Measurements from ENCODE around the gene RAPGEF2. TPM values are rescaled to one million over a fixed set of nuclear protein-coding genes. Genes with fewer than 3 reads are reported as not detected.

The RAPGEF2 gene
- total and polyA plus RNA-seq, 2 experiments from 2014 or later: 8.4 to 79.3 TPM

DNA sequence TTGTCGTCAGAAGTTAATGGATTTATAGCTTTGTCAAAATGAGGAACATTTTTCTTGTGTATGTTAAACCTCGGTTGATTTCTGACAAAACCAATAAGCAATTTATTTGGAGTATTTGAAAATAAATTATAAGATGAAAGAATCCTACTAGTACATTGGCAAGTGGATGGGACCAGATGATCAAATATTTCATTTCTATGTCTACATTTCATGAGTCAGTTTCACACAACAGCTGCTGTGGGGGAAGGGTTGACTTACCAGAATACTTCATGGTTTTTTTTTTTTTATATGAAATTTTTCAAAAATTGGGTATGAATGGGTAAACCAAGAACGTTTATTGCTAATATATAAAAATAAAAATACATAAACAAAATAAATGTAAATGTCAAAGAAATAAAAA, 39.4 kb downstream of the RAPGEF2 start:
- H3K9me3 ChIP-seq (ENCODE audit: low read depth): no peaks in the 10 kb centered on the region
- peaks cover 9% of the 10 kb centered on the region for H3K4me1 ChIP-seq (ENCODE audit: insufficient read depth)
- H4K20me1 ChIP-seq (ENCODE audit: insufficient read depth, poor library complexity, severe bottlenecking): peaks cover 61% of the 10 kb centered on the region
- no peak overlapping the region for H3K4me3 ChIP-seq
- TF ChIP-seq EZH2phosphoT487 (IDR thresholded peaks at IDR 0.05; ENCODE audit: low read depth, severe bottlenecking, unreplicated experiment) (no peak), EZH2 (IDR thresholded peaks at IDR 0.05; ENCODE audit: borderline replicate concordance) (no peak)
- TF ChIP-seq, protein P1, sequence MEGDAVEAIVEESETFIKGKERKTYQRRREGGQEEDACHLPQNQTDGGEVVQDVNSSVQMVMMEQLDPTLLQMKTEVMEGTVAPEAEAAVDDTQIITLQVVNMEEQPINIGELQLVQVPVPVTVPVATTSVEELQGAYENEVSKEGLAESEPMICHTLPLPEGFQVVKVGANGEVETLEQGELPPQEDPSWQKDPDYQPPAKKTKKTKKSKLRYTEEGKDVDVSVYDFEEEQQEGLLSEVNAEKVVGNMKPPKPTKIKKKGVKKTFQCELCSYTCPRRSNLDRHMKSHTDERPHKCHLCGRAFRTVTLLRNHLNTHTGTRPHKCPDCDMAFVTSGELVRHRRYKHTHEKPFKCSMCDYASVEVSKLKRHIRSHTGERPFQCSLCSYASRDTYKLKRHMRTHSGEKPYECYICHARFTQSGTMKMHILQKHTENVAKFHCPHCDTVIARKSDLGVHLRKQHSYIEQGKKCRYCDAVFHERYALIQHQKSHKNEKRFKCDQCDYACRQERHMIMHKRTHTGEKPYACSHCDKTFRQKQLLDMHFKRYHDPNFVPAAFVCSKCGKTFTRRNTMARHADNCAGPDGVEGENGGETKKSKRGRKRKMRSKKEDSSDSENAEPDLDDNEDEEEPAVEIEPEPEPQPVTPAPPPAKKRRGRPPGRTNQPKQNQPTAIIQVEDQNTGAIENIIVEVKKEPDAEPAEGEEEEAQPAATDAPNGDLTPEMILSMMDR (IDR thresholded peaks at IDR 0.05; ENCODE audit: poor library complexity): no peak
- H3K27me3 ChIP-seq: no peaks in the 10 kb centered on the region
- no peak overlapping the region for H3K27ac ChIP-seq
- H2AFZ ChIP-seq: no peak overlapping the region
- H3K36me3 ChIP-seq (replicated peaks; ENCODE audit: insufficient read depth, low read depth): no peaks in the 10 kb centered on the region
- H3K4me2 ChIP-seq: no peak overlapping the region
- no peaks in the 10 kb centered on the region for H3K9me2 ChIP-seq (replicated peaks; ENCODE audit: insufficient read depth)
- no peak for DNase-seq (ENCODE audit: low spot score)
- 86% methylated on average over 3 of the region's 3 CpGs for WGBS (ENCODE audit: low lambda C conversion rate, missing lambda C conversion rate)
- peaks cover 100% of the 10 kb centered on the region for H3K79me2 ChIP-seq

DNA sequence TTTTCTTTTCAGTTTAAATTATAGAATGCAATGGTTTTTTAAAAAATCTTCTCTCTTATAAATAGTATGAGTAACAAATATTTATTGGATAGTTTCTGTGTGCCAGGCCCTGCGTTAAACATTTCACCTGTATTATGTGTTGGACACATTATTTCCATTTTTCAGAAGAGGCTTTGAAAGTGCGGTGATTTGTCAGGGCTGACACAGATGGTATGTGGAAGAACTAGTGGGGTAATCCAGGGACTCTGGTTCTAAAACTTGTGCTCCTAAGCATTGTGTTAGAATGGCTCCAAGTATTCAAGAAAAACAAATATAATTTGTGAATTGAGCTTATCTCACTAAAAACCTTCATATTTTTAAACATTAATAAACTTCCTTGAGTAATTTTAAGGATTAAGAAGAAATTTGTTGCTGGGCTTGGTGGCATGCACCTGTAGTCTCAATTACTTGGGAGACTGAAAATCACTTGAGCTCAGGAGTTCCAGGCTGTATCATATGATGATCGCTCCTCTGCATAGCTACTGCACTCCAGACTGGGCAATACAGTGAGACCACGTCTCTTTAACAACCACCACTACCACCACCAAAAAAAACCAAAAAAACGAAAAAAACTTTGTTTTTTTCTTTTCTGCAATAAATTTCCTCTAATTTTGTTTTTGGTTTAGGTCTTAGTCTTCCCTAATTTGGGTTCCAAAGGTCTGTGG, 40.0 kb downstream of the RAPGEF2 start:
- Histone ChIP-seq H3K27ac (no peak overlapping the region), H3K4me3 (no peak overlapping the region), H3K4me1 (ENCODE audit: insufficient read depth) (peaks cover 9% of the 10 kb centered on the region), H4K20me1 (ENCODE audit: insufficient read depth, poor library complexity, severe bottlenecking) (peaks cover 56% of the 10 kb centered on the region), H3K9me2 (replicated peaks; ENCODE audit: insufficient read depth) (no peaks in the 10 kb centered on the region), H2AFZ (no peak overlapping the region), H3K4me2 (no peak overlapping the region), H3K9me3 (ENCODE audit: low read depth) (no peaks in the 10 kb centered on the region), H3K27me3 (no peaks in the 10 kb centered on the region), H3K36me3 (replicated peaks; ENCODE audit: insufficient read depth, low read depth) (no peaks in the 10 kb centered on the region), H3K79me2 (peaks cover 98% of the 10 kb centered on the region)
- WGBS (ENCODE audit: low lambda C conversion rate, missing lambda C conversion rate): 86% methylated on average over 5 of the region's 5 CpGs
- TF ChIP-seq EZH2phosphoT487 (IDR thresholded peaks at IDR 0.05; ENCODE audit: low read depth, severe bottlenecking, unreplicated experiment): no peak
- no peak for TF ChIP-seq EZH2 (IDR thresholded peaks at IDR 0.05; ENCODE audit: borderline replicate concordance)
- TF ChIP-seq, protein P1 (IDR thresholded peaks at IDR 0.05; ENCODE audit: poor library complexity): no peak
- no peak for DNase-seq (ENCODE audit: low spot score)

DNA sequence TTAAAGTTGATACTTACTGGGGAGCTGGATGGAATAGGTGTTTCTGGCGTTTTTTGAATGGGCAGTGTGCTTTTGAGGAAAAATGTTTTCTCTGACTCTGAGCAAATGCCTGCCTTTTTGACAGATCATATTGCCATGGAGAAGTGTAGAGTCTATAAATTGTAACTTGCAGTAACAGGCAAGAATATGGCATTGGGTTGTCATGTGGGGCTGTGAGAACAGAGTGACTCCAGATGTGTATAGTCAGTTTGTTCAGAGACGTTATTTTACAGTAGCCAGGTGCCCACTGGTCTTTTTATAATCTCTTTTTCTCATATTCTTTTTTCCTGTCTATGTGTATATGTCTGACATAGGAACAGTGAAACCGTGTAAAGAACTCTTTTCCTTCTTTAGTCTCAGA, 40.8 kb downstream of the RAPGEF2 start:
- H3K9me2 ChIP-seq (replicated peaks; ENCODE audit: insufficient read depth): no peaks in the 10 kb centered on the region
- no peak for DNase-seq (ENCODE audit: low spot score)
- no peaks in the 10 kb centered on the region for H3K36me3 ChIP-seq (replicated peaks; ENCODE audit: insufficient read depth, low read depth)
- H3K79me2 ChIP-seq: peaks cover 98% of the 10 kb centered on the region
- H3K27me3 ChIP-seq: no peaks in the 10 kb centered on the region
- WGBS (ENCODE audit: low lambda C conversion rate, missing lambda C conversion rate): 67% methylated on average over 3 of the region's 3 CpGs
- no peak overlapping the region for H2AFZ ChIP-seq
- peaks cover 9% of the 10 kb centered on the region for H3K4me1 ChIP-seq (ENCODE audit: insufficient read depth)
- H3K4me3 ChIP-seq: no peak overlapping the region
- no peaks in the 10 kb centered on the region for H3K9me3 ChIP-seq (ENCODE audit: low read depth)
- TF ChIP-seq, protein P1 (IDR thresholded peaks at IDR 0.05; ENCODE audit: poor library complexity): no peak
- TF ChIP-seq EZH2phosphoT487 (IDR thresholded peaks at IDR 0.05; ENCODE audit: low read depth, severe bottlenecking, unreplicated experiment): no peak
- no peak for TF ChIP-seq EZH2 (IDR thresholded peaks at IDR 0.05; ENCODE audit: borderline replicate concordance)
- H3K4me2 ChIP-seq: no peak overlapping the region
- peaks cover 54% of the 10 kb centered on the region for H4K20me1 ChIP-seq (ENCODE audit: insufficient read depth, poor library complexity, severe bottlenecking)
- H3K27ac ChIP-seq: no peak overlapping the region

All from hepatocyte (in vitro differentiated cells).